Stimulated activated CD4-positive, alpha-beta T cell treated with anti-CD3 and anti-CD28 coated beads, Interleukin-4, amount 100 ng/mL, for 24 hours (primary cell): ENCODE measurements around the gene DENND1C.

ENCODE experiments used
- DNase-seq: peaks from one replicate; pipeline ENCODE4 v3.0.0-alpha.2; 2020

Gene DENND1C

DNA sequence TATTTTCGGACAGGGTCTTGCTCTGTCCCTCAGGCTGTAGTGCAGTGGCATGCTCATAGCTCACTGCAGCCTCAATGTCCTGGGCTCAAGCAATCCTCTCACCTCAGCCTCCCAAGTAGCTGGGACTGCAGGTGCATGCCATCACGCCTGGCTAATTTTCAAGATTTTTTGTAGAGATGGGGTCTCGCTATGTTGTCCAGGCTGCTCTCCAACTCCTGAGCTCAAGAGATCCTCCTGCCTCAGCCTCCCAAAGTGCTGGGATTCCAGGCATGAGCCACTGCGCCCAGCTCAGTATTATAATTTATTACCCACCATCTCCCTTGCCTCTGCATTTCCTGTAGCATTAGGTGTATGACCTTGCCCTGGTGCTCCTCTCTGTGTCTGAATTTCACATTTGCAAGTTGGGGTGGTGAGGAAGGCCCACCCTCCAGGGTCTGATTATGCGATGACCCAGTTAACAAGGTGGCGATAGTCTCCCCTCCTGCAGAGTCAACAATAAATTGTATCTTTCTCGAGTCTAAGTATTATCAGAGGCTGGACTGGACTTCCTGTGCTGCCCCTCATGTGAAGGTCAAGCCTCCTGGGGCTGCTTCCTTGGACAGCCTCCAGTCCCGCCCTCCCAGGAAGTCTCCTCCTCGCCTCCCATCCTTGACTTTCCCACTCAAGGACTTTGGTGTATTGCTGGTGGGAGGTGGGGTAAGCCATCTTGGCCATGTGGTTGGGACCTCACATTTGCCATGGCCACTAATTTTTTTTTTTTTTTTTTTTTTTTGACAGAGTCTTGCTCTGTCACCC is 22.0 kb upstream of the DENND1C start:
- no peak for DNase-seq

DNA sequence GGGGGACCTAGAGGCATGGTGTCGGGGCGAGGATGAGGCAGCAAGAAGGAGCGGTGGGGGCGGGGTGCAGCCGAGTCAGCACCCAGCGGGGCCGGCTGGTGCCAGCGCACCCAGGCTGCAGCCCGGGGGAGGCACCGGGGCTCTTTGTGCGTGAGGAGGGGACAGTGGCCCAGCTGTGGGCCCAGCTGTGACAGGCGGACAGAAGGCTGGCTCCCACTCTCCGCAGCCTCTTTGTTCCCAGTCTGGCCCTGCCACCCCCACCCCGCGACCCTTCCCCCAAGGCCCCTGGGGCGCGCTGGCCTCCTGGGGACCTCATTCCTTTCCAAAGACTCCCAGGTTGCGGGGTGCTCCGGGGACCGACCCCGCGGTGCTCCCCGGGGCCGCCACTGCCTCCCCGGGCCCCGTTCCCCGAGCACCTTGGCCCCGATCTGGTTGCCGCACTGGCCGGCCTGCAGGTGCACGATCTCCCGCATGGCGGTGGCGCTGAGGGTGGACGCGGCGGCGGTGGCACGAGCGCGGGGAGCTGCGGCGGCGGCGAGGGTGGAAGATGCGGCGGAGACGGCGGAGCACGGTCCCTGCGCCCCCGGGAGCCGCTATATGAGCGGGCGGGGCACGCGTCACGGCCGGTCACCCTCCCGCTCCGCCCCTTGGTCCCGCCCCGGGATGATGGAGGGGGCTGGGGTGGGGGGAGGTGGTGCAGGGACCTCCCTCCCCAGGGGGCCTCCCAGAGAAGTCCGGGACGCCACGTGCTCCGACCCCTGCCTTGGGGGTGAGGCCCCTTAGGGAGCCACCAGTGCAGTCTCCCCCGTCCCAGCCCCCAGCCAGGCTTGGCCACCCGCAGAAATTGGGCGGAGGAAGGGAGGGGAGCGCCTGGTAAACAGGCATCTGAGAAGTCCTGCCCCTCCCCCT is 20.4 kb upstream of the DENND1C start, which contains the start of gene TUBB4A:
TUBB4A (minus strand) TSS at position 570 of the 909 bp plus-strand sequence; CDS start at position 473, 97 bp downstream.
- DNase-seq: peak; percentile 42

DNA sequence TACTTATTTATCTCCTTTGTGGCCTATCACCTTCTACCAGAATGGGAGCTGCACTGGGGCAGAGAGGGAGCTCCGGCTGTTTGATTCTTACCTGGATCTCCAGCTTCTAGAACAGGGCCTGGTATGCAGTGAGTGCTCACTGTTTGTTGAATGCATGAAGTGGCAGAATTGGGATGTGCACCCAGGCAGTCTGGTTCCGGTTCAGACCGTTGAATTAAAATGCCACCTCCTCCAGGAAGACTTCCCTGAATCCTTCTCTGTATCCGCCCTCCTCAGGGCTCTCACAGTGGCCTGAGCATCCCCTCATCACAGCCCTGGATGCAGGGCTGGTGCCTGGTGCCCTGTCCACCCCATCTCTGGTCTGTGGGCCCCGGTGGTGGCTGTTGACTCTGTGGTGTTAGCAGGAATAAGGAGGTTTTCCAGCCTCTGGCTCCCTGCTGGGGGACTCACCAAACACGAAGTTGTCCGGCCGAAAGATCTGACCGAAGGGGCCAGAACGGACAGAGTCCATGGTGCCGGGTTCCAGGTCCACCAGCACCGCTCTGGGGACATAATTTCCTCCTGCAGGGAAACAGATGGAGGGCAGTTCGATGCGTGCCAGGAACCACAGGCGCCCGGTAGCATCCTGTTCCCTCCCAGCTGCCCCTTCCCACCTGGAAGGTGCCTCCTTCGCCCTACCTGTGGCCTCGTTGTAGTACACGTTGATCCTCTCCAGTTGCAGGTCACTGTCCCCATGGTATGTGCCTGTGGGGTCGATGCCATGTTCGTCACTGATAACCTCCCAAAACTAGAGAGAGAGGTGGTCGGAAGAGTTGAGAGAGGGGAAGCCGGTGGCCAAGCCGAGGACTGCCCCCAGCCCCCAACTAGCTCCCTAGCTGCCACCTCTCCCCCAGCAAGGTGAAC is 19.5 kb upstream of the DENND1C start:
- no peak for DNase-seq

DNA sequence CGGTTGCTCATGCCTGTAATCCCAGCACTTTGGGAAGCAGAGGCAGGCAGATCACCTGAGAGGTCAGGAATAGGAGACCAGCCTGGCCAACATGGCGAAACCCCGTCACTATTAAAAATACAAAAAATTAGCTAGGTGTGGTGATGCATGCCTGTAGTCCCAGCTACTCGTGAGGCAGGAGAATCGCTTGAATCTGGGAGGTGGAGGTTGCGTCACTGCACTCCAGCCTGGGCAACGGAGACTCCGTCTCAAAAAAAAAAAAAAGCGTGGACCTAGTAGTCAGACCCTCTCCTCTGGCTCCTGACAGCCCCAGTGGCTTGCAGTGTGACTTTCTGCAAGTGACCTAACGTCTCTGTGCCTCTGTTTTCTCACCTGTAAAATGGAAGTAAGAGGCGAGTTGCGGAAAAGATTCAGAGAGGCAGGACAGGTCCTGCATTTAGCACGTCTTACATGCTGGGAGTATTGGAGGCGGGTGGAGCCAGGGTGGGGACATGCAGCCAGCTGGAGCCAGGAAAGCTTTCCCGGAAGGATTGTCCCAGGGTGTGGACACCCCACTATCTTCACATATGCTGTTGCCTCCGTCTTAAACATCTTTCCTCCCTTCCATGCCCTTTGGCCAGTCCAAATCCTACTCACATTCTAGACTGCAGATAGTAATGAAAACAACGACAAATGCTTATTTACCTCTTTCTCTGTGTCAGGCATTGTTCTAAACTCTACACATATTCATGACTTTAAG is 17.6 kb upstream of the DENND1C start:
- no peak for DNase-seq

DNA sequence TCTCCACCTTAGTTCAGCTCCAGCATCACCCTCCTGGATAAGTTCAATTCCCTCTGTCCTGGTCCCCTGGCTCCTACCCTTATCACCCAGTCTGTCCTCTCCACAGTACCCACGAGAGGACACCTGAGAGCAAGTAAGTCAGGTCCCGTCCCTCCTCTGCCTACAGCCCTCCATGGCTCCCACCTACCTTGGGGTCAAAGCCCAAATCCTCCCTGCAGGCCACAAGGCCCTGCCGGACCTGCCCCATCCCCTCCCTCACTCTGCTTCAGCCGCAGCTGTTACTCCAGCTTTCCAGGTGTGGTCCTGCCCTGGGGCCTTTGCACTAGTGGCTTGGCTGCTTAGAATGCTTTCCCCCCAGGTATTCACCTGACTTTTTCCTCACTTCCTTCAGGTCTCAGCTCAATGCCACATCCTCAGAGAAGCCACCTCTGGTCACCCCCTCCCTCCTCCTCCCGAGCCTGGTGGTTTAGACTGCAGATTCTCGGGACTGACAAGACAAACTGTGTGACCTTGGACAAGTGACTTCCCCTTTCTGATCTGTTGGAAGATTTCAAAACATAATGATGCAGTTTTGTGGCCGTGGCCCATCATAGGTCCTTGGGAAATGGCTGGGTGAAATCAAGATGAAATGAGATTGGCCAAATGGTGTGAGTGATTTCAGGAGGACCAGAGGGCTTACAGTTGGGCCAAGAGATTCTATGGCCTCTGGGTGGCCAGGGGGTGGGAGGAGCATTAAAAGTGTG is 16.9 kb upstream of the DENND1C start:
- DNase-seq: no peak

DNA sequence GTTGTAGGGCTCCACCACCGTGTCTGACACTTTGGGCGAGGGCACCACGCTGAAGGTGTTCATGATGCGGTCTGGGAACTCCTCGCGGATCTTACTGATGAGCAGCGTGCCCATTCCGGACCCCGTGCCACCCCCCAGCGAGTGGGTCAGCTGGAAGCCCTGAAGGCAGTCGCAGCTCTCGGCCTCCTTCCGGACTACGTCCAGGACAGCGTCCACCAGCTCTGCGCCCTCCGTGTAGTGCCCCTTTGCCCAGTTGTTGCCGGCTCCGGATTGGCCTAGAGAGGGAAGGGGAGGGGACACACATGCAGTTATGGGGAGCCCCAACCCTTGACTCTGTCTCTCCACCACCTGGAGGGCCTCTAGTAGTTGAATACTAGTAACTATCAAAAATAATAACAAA is 14.4 kb upstream of the DENND1C start:
- DNase-seq: no peak

DNA sequence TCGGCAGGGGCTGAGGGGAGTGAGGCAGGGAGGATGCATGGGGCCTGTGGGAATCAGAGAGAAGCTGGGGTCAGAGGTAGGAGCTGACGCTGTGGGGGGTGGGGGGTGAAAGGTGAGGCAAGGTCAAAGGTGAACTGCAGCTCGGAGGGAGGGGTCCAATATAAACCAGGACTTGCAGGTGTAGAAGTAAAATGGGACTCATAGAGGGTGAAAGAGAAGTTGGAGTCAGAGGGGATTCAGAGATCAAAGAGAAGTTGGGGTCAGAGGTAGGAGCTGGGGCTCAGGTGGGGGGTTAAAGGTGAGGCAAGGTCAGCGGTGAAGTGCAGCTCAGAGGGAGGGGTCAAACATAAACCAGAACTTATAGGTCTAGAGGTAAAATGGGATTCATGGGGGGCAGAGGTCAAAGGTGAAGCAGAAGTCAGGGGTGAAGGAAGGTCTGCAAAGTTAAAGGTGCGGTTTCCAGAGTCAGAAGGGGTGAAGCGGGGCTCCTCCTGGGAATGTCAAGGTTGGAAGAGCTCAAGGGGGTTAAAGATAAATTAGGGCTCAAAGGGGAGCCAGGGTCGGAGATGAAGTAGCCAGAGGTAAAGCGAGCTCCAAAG is 12.9 kb upstream of the DENND1C start:
- no peak for DNase-seq

DNA sequence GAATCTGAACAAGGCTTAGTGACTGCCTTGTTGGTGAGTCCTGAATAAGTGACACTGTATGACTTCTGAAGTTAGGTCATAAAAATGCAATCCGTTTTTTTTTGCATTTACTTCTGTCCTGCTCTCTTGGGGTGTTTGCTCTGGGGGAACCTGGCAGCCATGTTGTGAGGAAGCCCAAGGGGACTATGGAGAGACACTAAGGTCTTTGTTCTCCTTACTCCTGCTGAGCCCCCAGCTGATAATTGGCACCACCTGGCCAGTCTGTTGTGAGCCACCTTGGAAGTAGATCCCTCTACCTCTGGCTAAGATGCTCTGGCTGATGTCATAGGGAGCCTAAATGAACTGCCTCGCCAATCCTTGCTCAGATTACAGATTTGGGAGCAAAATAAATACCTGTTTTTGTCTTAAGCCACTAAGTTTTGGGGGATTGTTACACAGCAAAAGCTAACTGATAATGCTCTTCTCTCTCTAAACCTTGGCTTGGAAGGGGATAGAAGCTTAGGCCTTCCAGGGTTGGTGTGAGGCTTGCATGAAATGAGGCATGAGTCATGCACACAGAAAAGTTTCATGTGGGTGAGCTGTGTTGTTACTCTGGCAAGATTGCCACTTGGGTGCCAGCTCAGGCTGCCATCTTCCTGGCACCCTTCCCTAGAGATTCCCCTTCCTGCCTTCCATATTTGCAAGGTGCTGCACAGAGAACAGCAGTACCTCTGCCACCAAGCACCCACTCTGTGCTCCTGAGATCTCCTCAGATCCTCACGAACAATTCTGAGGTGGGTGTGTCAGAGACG is 10.4 kb upstream of the DENND1C start:
- no peak for DNase-seq

DNA sequence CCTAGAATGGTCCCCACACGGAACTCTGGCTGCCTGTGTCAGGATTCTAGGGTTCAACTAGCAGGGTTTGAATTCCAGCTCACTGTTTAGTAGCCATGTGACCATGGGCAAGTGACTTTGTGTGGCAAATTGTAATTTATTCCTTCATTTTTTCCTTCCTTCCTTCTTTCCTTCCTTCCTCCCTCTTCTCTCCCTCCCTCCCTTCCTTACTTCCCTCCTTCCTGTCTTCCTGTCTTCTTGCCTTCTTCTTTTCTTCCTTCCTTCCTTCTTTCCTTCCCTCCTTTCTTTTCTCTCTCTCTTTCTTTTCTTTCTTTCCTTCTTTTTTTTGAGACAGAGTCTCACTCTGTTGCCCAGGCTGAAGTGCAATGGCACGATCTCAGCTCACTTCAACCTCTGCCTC is 8.5 kb upstream of the DENND1C start:
- no peak for DNase-seq

DNA sequence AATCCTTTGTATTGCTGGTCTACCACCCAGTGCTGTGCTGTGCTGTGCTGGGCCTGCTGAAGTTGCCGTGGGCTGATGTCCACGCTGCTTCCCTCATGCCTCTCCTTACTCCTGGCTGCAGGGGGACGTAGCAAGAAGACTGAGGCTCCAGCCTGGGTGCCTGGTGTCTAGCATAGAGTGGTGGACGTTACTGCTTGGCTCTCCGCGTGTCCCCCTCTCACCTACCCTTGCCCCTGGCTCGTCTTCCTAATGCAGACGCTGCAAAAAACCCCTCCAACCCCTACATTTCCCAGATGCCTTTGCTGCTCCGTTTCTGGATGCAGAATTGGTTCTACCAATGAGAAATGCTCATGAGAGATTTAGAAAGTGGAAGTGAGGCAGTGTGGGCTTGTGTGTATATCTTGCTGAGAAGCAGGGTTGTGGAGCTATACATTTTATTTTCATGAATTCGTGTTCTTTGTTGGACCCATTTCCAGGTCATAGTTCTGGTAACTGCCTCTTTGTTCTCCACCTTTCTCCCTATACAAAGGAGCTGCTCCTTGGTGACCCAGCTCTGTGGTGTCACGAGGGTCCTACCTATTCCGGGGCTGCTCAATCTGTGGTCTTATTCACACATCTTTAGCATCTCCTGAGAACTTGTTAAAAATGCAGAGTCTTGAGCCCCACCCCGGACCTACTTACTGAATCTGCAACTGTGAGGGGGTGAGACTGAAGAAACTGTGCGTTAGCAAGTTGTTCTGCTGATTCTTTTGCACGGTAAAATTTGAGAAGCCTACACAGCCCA is 7.9 kb upstream of the DENND1C start:
- DNase-seq: peak; percentile 17

DNA sequence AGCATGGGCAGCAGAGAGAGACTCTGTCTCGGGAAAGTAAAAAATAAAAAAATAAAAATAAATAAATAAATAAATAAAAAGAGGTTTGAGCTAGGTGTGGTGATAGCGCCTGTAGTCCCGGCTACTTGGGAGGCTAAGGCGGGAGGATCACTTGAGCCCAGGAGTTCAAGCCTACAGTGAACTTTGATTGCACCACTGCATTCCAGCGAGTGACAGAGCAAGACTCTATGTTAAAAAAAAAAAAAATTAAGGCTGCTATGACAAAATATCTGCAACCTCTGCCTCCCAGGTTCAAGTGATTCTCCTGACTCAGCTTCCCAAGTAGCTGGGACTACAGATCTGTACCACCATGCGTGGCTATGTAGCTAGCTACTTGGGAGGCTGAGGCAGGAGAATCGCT is 3.2 kb upstream of the DENND1C start:
- no peak for DNase-seq

DNA sequence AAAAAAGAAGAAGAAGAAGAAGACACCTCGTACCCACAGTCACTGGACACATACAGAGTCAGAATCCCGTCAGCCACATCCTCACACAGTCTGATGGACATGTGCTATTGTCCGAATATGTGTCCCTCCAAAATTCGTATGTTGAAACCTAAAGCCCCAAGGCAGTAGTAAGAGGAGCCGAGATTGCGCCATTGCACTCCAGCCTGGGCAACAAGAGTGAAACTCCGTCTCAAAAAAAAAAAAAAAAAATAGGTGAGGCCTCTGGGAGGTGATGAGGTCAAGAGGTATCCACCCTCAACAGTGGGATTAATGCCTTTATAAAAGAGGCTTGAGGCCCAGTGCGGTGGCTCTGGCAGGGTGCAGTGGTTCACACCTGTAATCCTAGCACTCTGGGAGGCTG is 2.6 kb upstream of the DENND1C start:
- DNase-seq: no peak

DNA sequence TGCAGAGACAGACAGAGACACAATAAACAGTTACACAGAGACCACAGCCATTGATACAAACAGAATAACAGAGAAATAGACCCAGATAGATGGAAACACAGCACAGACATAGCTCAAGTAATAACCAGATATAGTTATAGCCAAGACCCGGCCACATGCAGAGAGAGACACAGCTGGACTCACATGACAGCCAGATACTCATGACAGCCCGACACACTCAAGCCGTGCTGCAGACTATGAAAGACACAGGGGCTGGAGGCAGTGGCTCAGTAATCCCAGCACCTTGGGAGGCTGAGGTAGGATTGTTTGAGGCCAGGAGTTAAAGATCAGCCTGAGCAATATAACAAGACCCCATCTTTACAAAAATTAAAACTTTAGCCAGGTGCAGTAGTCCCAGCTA is 1.6 kb upstream of the DENND1C start:
- DNase-seq: no peak

DNA sequence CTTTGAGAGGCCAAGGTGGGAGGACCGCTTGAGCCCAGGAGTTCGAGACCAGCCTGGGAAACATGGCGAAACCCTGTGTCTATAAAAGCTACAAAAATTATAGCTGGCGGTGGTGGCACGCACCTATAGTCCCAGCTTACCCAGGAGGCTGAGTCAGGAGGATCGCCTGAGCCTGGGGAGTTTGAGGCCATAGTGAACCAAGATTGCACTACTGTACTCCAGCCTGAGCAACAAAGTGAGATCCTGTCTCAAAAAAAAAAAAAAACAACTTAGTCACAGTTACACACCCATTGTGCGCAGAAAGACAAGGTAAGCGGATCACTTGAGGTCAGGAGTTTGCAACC is 728 bp upstream of the DENND1C start:
- no peak for DNase-seq

DNA sequence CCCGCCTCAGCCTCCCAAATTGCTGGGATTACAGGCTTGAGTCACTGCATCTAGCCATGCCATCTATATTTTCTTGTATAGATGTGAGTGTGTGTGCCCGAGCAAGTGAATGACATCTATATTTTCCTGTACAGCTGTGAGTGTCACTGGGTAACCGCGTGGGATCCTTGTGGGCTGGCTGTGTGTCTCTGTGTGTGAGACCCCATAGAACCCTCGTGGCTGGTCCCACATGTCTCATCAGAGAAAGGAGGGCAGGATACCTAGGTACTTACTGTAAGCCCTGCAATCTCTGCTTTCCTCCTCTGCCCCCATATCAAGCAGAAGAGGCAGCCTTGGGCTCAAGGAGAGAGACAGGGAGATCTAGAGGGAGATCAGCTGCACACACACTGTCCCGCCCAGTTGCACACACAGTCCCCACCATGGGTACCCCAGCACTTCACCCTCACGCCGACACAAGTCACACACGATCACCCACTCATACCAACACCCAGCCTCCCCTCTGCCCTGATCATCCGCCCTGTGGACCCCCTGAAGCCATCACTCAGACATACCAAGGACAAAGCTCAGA is 655 bp downstream of the DENND1C start:
- no peak for DNase-seq

DNA sequence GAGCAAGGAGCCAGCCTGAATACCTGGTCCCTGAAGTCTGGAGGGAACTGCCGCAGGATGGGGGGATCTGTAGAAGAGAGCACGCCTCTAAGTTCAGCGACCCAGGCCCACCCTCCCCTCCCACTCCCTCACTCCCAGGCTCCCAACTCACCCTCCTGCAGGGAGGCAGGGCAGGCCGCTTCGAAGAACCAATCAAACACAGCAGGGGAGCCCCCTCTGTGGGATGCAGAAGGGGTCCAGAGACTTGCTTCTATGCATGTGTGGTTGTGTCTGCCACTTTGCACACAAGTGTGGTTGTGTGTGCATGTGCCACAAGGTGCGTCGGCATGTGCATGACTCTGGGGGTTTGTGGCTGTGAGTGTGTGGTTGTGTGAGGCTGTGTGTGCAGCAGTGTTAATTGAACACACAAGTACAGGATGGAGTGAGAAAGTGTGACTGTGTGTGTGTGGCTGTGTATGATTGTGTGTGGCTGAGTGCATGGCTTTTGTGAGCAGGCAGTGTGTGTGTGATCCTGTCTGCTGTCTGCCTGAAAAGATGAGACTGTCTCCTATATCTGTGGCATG is 1.7 kb downstream of the DENND1C start:
- DNase-seq: no peak

DNA sequence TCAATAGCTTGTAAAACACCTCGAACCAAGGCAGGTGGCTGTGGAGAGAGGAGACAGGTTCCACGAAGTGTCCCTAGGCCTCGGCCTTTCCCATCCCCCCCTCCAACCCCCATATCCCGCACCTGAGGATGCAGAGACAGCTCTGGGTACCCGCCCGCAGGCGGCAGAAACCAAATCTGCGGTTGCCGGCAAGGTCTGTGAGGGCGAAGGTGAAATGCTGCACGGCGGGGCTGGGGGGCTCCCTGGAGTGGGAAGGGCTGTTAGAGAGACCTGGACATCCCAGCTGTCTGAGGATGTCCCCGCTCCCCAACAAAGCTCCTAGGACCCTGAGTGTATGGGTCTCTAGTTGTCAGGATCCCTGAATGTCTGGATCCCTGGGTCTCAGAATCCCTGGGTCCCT is 2.8 kb downstream of the DENND1C start:
- DNase-seq: no peak

DNA sequence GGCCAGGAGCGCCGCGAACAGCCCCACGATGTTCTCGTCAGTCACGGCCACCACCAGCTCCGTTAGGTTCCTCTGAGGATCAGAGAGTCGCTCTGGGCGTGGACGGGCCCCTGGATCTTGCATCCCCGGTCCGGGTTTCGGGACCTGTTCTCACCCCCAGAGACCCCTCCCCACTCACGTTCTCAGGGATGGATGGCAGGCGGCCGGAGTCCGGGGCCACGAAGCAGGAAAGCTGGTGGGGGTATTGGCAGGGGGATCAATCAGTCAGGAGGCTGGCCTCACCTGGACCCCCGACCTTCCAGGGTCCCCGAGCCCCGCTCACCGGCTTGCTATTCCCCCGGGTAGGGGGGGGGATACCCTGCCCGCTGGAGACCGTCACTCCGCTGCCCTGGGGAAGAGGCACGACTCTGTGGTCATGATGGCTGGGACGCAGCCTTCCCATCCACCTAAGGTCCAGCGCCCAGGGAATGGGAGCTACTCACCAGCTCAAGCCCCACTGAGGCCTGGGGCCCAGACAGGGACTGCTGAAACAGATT is 4.6 kb downstream of the DENND1C start:
- DNase-seq: no peak
